HL-60 (cell line): ENCODE measurements around the gene NEGR1.
A peak's percentile ranks its signal among the peaks of the same experiment; 100 is the strongest.

Experiments
- DNase-seq, 2 experiments: peaks; one replicate each; pipeline ENCODE4 v3.0.0-alpha.2; 2010 to 2020; ENCODE audit warnings: low read depth in 1 of 2, low spot score in 1 of 2
- H3K27ac ChIP-seq: fragments of 250-450 bp; sonication (Bioruptor Pico); replicated peaks from 2 replicates; pipeline ENCODE4 v1.5.1; 2020; ENCODE audit warnings: mild to moderate bottlenecking, moderate library complexity
- H3K27me3 ChIP-seq: fragments of 250-450 bp; sonication (Bioruptor Pico); 2 replicates; pipeline ENCODE4 v1.5.1; 2021; ENCODE audit warnings: mild to moderate bottlenecking, moderate library complexity; ENCODE audit not compliant: insufficient read depth, poor library complexity, severe bottlenecking
- H3K4me3 ChIP-seq: replicated peaks from 2 replicates; pipeline ENCODE4 v1.5.1; 2011; ENCODE audit warnings: mild to moderate bottlenecking, control low read depth, low read length; ENCODE audit not compliant: insufficient read depth
- GABPA ChIP-seq: IDR thresholded peaks from 2 replicates; pipeline ENCODE4 v1.6.1; 2012; ENCODE audit warnings: low read depth
- POLR2AphosphoS5 ChIP-seq: IDR thresholded peaks from 2 replicates; pipeline ENCODE4 v1.6.1; 2012; ENCODE audit warnings: low read depth
- SPI1 ChIP-seq: IDR thresholded peaks from 2 replicates; pipeline ENCODE4 v1.6.1; 2012; ENCODE audit warnings: low read depth, mild to moderate bottlenecking, borderline replicate concordance
- TF ChIP-seq, protein P1 (sequence below): IDR thresholded peaks from 2 replicates; pipeline ENCODE4 v1.6.1; 2012; ENCODE audit warnings: low read depth; ENCODE audit not compliant: insufficient replicate concordance
- TF ChIP-seq, protein P2 (sequence below): IDR thresholded peaks from one replicate; pipeline ENCODE4 v1.5.1; 2011; ENCODE audit warnings: low read length, control low read depth, inconsistent platforms; ENCODE audit not compliant: insufficient read depth

Gene NEGR1

DNA sequence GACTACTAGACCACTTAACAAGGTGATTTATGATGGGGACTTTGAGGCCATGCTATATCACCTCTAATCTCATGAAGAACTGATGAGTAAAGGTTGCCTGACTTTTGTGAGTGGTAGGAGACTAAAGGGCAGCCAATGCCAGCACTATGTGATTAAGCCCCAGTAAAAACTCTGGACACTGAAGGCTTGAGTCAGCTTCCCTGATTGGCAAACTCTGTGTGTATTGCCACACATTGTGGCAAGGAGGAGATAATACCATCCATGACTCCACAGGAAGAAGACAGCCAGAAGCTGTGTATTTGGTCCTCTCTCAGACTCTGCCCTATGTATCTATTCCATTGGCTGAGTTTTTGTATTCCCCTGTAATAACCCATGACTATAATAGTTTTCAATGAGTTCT lies 788.2 kb downstream of the NEGR1 start:
- no peak for TF ChIP-seq GABPA
- no peak for TF ChIP-seq SPI1
- TF ChIP-seq, protein P1, sequence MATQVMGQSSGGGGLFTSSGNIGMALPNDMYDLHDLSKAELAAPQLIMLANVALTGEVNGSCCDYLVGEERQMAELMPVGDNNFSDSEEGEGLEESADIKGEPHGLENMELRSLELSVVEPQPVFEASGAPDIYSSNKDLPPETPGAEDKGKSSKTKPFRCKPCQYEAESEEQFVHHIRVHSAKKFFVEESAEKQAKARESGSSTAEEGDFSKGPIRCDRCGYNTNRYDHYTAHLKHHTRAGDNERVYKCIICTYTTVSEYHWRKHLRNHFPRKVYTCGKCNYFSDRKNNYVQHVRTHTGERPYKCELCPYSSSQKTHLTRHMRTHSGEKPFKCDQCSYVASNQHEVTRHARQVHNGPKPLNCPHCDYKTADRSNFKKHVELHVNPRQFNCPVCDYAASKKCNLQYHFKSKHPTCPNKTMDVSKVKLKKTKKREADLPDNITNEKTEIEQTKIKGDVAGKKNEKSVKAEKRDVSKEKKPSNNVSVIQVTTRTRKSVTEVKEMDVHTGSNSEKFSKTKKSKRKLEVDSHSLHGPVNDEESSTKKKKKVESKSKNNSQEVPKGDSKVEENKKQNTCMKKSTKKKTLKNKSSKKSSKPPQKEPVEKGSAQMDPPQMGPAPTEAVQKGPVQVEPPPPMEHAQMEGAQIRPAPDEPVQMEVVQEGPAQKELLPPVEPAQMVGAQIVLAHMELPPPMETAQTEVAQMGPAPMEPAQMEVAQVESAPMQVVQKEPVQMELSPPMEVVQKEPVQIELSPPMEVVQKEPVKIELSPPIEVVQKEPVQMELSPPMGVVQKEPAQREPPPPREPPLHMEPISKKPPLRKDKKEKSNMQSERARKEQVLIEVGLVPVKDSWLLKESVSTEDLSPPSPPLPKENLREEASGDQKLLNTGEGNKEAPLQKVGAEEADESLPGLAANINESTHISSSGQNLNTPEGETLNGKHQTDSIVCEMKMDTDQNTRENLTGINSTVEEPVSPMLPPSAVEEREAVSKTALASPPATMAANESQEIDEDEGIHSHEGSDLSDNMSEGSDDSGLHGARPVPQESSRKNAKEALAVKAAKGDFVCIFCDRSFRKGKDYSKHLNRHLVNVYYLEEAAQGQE, result no peak
- TF ChIP-seq, protein P2, sequence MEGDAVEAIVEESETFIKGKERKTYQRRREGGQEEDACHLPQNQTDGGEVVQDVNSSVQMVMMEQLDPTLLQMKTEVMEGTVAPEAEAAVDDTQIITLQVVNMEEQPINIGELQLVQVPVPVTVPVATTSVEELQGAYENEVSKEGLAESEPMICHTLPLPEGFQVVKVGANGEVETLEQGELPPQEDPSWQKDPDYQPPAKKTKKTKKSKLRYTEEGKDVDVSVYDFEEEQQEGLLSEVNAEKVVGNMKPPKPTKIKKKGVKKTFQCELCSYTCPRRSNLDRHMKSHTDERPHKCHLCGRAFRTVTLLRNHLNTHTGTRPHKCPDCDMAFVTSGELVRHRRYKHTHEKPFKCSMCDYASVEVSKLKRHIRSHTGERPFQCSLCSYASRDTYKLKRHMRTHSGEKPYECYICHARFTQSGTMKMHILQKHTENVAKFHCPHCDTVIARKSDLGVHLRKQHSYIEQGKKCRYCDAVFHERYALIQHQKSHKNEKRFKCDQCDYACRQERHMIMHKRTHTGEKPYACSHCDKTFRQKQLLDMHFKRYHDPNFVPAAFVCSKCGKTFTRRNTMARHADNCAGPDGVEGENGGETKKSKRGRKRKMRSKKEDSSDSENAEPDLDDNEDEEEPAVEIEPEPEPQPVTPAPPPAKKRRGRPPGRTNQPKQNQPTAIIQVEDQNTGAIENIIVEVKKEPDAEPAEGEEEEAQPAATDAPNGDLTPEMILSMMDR, result no peak
- no peak for TF ChIP-seq POLR2AphosphoS5
- Histone ChIP-seq H3K27me3 (no peaks in the 10 kb centered on the region), H3K27ac (no peak overlapping the region), H3K4me3 (no peak overlapping the region)
- peak in 1 of 2 experiments; percentile 35 for DNase-seq

GRCh38 chr1:71492298-71493041 lies 789.9 kb downstream of the NEGR1 start:
- TF ChIP-seq POLR2AphosphoS5, result no peak
- TF ChIP-seq, protein P2, result no peak
- TF ChIP-seq GABPA, result no peak
- TF ChIP-seq, protein P1, result no peak
- TF ChIP-seq SPI1, result no peak
- no peak for DNase-seq
- Histone ChIP-seq H3K27ac (no peak overlapping the region), H3K4me3 (no peak overlapping the region), H3K27me3 (no peaks in the 10 kb centered on the region)

GRCh38 chr1:71490432-71490831 lies 791.9 kb downstream of the NEGR1 start:
- Histone ChIP-seq H3K4me3 (no peak overlapping the region), H3K27ac (no peak overlapping the region), H3K27me3 (no peaks in the 10 kb centered on the region)
- no peak for DNase-seq
- TF ChIP-seq GABPA, result no peak
- TF ChIP-seq, protein P2, result no peak
- TF ChIP-seq POLR2AphosphoS5, result no peak
- TF ChIP-seq, protein P1, result no peak
- TF ChIP-seq SPI1, result no peak
